C4-2B (cell line): ENCODE data around the gene ABHD12.

Experiments
- ZFX ChIP-seq: fragments of 450-650 bp; IDR thresholded peaks from 2 replicates; pipeline ENCODE4 v1.6.1; 2017
- TF ChIP-seq, protein P1 (sequence below): fragments of 450-650 bp; conservative IDR thresholded peaks from 2 replicates; pipeline ENCODE4 v1.5.1; 2017; ENCODE audit warnings: mild to moderate bottlenecking

DNA sequence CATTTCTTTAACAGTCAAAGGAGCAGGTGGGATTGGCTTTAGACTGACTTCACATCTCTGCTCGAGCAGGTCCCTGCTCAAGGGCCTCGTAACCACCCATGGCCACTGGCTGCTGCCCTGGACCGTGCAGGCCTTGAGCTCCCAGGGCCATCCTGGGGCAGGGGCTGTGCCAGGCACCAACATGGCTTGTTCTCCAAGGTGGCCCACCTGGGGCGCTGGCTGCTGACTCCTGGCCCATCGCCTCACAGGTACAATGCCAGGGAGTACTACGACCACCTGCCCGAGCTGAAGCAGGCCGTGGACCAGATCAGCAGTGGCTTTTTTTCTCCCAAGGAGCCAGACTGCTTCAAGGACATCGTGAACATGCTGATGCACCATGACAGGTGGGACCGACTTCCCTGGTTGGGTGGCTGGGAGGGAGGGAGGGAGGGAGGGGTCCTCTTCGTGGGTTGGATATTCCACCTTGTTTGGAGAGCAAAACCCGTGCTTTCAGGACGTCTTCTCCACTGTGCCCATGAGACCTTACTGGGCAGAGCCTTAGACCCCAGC lies 96.7 kb downstream of the ABHD12 start:
- TF ChIP-seq, protein P1, sequence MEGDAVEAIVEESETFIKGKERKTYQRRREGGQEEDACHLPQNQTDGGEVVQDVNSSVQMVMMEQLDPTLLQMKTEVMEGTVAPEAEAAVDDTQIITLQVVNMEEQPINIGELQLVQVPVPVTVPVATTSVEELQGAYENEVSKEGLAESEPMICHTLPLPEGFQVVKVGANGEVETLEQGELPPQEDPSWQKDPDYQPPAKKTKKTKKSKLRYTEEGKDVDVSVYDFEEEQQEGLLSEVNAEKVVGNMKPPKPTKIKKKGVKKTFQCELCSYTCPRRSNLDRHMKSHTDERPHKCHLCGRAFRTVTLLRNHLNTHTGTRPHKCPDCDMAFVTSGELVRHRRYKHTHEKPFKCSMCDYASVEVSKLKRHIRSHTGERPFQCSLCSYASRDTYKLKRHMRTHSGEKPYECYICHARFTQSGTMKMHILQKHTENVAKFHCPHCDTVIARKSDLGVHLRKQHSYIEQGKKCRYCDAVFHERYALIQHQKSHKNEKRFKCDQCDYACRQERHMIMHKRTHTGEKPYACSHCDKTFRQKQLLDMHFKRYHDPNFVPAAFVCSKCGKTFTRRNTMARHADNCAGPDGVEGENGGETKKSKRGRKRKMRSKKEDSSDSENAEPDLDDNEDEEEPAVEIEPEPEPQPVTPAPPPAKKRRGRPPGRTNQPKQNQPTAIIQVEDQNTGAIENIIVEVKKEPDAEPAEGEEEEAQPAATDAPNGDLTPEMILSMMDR: no peak
- TF ChIP-seq ZFX: no peak
